Large intestine (tissue), 3 donors: Measurements from ENCODE around the gene RIPK1. TPM values are rescaled to one million over a fixed set of nuclear protein-coding genes. Genes with fewer than 3 reads are reported as not detected.
"Not testable (repeated sequence)": the region's sequence is repeated elsewhere in the genome, so short reads cannot be mapped to it uniquely, and the experiment has no call there.

Experiments used
- DNase-seq, 2 donors: peaks; one replicate each; pipeline versions ENCODE4 v3.0.0 to v3.0.0-alpha.2; 2013
- H3K27ac ChIP-seq: one replicate; pipeline ENCODE4 v1.5.1; 2013; ENCODE audit warnings: low read length
- H3K27me3 ChIP-seq: 2 replicates; pipeline ENCODE4 v1.6.1; 2013; ENCODE audit warnings: low read length; ENCODE audit not compliant: control insufficient read depth, insufficient read depth
- H3K36me3 ChIP-seq: 2 replicates; pipeline ENCODE4 v1.6.1; 2013; ENCODE audit warnings: low read length; ENCODE audit not compliant: control insufficient read depth, insufficient read depth
- H3K4me1 ChIP-seq: one replicate; pipeline ENCODE4 v1.6.1; 2013; ENCODE audit warnings: low read length; ENCODE audit not compliant: control insufficient read depth, insufficient read depth
- H3K4me3 ChIP-seq: one replicate; pipeline ENCODE4 v1.5.1; 2013; ENCODE audit warnings: low read length
- H3K9me3 ChIP-seq: one replicate; pipeline ENCODE4 v1.6.1; 2013; ENCODE audit warnings: mild to moderate bottlenecking, low read depth, low read length, moderate library complexity; ENCODE audit not compliant: control insufficient read depth
- WGBS: methylation state at CpG from one replicate; pipeline ENCODE4 v1.1.5; 2013; ENCODE audit warnings: low lambda C conversion rate; ENCODE audit not compliant: insufficient coverage; 5-methylcytosine and 5-hydroxymethylcytosine counted together
- polyA plus RNA-seq: library from polyadenylated mRNA; unstranded; fragments of 120-200 nt; gene quantifications from one replicate; pipeline ENCODE4 v1.2.1, GENCODE V29; 2013

RIPK1 gene
- polyA plus RNA-seq, 1 donor: 32.2 TPM

GRCh38 chr6:3060092-3060491 is 8.2 kb upstream of the RIPK1 start:
- not testable (repeated sequence) for H3K9me3 ChIP-seq, H3K27ac ChIP-seq, H3K4me1 ChIP-seq, H3K36me3 ChIP-seq, H3K4me3 ChIP-seq, H3K27me3 ChIP-seq, DNase-seq
- WGBS: no CpG with 5 or more reads among the region's 11 CpGs

- Histone ChIP-seq H3K4me3 (no peak overlapping the region), H3K9me3 (no peaks in the 10 kb centered on the region), H3K4me1 (no peaks in the 10 kb centered on the region), H3K27me3 (no peaks in the 10 kb centered on the region), H3K27ac (no peak overlapping the region), H3K36me3 (no peaks in the 10 kb centered on the region)
- no peak for DNase-seq
- WGBS: no CpG with 5 or more reads among the region's 5 CpGs
These were observed 6.8 kb upstream of the RIPK1 start for GRCh38 chr6:3061501-3061941.

DNA sequence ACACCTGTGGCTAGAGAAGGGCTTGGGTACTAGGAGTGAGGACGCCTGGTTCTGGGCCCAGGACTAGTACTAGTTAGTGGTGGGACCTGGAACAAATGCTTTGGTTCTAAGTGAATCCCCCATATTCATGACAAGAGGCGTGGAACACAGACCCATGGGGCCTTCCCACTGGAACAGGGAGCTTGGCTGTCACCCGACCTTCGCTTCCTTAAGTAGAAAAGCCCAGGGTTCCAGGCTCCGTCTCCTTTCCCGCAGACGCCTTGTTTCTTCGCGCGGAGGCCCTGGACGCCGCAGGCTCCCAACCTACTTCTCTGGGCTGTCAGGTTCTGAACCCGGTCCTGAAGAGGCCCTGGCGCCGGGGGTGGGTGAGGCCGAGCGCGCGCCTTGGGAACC is 5.0 kb upstream of the RIPK1 start:
- H3K36me3 ChIP-seq, H3K4me1 ChIP-seq, H3K27me3 ChIP-seq, H3K9me3 ChIP-seq: not testable (repeated sequence)
- DNase-seq: peak in 1 of 2 donors; percentile 53
- WGBS: no CpG with 5 or more reads among the region's 19 CpGs
- peak overlapping the region; percentile 98 for H3K27ac ChIP-seq
- peak overlapping the region; percentile 92 for H3K4me3 ChIP-seq

GRCh38 chr6:3063733-3064700 is 4.3 kb upstream of the RIPK1 start:
- Histone ChIP-seq H3K27me3 (no peaks in the 10 kb centered on the region), H3K36me3 (no peaks in the 10 kb centered on the region), H3K4me1 (no peaks in the 10 kb centered on the region), H3K4me3 (peak overlapping the region; percentile 92), H3K9me3 (no peaks in the 10 kb centered on the region), H3K27ac (peak overlapping the region; percentile 98)
- no CpG with 5 or more reads among the region's 85 CpGs for WGBS
- peak; percentile 96 to 99 for DNase-seq

GRCh38 chr6:3071568-3071967 is 3.3 kb downstream of the RIPK1 start:
- H3K27me3 ChIP-seq: no peaks in the 10 kb centered on the region
- H3K9me3 ChIP-seq: no peaks in the 10 kb centered on the region
- WGBS: 60% methylated on average over 1 of the region's 2 CpGs
- peaks cover 6% of the 10 kb centered on the region for H3K4me1 ChIP-seq
- no peak overlapping the region for H3K4me3 ChIP-seq
- DNase-seq: no peak
- no peak overlapping the region for H3K27ac ChIP-seq
- H3K36me3 ChIP-seq: peaks cover 14% of the 10 kb centered on the region

DNA sequence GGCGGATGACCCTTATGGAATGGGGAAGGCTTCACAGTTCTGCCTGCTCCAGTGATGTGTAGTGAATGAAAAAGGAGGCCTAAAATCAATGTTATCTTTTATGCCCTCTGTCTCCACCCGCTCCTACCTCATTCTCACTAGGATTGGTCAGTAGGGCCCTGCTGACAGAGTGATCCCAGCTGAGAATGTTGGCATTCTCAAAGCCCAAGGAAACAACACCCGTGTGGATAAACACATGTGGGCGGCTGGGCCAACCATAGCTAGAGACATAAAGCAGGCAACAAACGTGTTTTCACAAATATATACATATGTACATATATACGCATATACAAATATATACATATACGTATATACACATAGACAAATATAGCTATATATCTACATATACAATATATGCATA is 4.5 kb downstream of the RIPK1 start:
- DNase-seq: no peak
- no peak overlapping the region for H3K4me3 ChIP-seq
- no peak overlapping the region for H3K27ac ChIP-seq
- no peaks in the 10 kb centered on the region for H3K27me3 ChIP-seq
- H3K36me3 ChIP-seq: peaks cover 25% of the 10 kb centered on the region
- WGBS: 90% methylated on average over 2 of the region's 7 CpGs
- peaks cover 6% of the 10 kb centered on the region for H3K4me1 ChIP-seq
- peaks cover 3% of the 10 kb centered on the region for H3K9me3 ChIP-seq

DNA sequence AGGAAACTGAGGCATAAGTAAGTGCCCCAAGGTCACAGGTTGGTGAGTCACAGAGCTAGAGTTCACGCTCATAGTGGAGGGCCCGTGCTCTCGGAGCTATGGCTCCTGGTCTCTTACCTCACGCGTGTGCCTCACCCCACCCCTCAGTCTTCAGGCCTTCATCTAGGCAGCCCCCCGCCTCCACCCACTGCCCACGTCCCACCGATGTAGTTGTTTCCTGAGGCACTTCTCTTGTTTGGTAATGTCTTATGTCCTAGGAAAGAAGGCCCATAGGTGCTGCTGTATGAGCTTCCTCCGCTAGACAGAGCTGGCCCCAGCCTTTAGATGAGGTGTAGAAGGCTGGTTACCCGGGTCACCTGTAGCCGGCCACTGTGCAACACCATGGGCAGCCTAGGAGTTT is 5.1 kb downstream of the RIPK1 start:
- Histone ChIP-seq H3K4me3 (no peak overlapping the region), H3K9me3 (peaks cover 3% of the 10 kb centered on the region), H3K4me1 (peaks cover 6% of the 10 kb centered on the region), H3K27me3 (no peaks in the 10 kb centered on the region), H3K36me3 (peaks cover 31% of the 10 kb centered on the region), H3K27ac (no peak overlapping the region)
- WGBS: no CpG with 5 or more reads among the region's 11 CpGs
- DNase-seq: no peak

DNA sequence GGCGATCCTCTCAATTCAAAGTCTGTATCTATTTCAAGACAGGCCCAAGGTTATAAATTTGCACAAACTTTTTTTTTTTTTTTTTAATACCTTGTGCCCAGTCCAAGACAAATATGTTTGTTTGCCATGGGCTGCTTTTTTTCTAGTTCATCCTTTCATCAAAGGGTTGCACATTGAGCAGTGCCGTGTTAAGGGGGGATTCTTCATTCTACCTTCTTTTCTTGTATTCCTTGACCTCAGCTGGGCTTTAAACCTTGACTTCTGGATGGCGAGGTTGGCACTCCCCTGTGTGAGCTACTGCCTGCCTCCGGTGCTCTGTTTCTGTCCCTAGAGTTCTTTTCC is 7.4 kb downstream of the RIPK1 start:
- Histone ChIP-seq H3K36me3 (peaks cover 48% of the 10 kb centered on the region), H3K27ac (no peak overlapping the region)
- WGBS: 20% methylated on average over 1 of the region's 4 CpGs

GRCh38 chr6:3076320-3076719 is 8.0 kb downstream of the RIPK1 start:
- WGBS: no CpG with 5 or more reads among the region's 3 CpGs
- H3K4me3 ChIP-seq: no peak overlapping the region
- no peaks in the 10 kb centered on the region for H3K4me1 ChIP-seq
- no peak overlapping the region for H3K27ac ChIP-seq
- H3K36me3 ChIP-seq: peaks cover 54% of the 10 kb centered on the region
- H3K27me3 ChIP-seq: no peaks in the 10 kb centered on the region
- DNase-seq: no peak
- peaks cover 3% of the 10 kb centered on the region for H3K9me3 ChIP-seq

More for the DNA sequence above, 7.4 kb downstream of the RIPK1 start:
- Histone ChIP-seq H3K4me3 (no peak overlapping the region), H3K4me1 (no peaks in the 10 kb centered on the region), H3K27me3 (no peaks in the 10 kb centered on the region), H3K9me3 (peaks cover 3% of the 10 kb centered on the region)
- no peak for DNase-seq

DNA sequence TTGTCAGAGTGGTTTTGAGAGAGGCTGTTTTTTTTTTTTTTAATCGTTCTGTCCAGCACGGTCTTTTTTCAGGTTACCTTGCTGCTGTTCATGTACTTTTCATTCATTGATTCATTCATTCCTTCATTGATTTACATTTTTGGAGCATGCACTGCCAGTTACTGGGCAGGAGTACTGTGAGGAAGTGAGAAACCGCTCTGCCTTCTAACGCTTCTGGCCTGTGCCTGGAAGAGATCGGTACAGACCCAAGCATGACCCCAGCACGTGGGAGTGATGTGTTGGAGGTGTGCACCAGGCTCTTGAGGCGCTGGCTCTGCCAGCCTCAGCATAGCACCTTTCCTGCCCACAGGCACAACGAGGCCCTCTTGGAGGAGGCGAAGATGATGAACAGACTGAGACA is 9.1 kb downstream of the RIPK1 start:
- no peak for DNase-seq

DNA sequence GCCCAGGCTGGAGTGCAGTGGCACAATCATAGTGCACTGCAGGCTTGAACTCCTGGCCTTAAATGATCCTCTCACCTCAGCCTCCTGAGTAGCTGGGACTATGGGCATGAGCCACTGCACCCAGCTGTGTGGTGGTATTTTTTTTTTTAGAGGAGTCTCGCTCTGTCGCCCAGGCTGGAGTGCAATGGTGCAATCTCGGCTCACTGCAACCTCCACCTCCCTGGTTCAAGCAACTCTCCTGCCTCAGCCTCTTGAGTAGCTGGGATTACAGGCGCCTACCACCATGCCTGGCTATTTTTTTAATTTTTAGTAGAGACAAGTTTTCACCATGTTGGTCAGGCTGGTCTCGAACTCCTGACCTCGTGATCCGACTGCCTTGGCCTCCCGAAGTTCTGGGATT is 10.7 kb downstream of the RIPK1 start:
- DNase-seq: not testable (repeated sequence)
- peaks cover 59% of the 10 kb centered on the region for H3K36me3 ChIP-seq

More for the DNA sequence above, 9.1 kb downstream of the RIPK1 start:
- no peaks in the 10 kb centered on the region for H3K4me1 ChIP-seq
- H3K27me3 ChIP-seq: no peaks in the 10 kb centered on the region
- peaks cover 3% of the 10 kb centered on the region for H3K9me3 ChIP-seq
- H3K4me3 ChIP-seq: no peak overlapping the region
- WGBS: no CpG with 5 or more reads among the region's 9 CpGs
- H3K27ac ChIP-seq: no peak overlapping the region
- H3K36me3 ChIP-seq: peaks cover 55% of the 10 kb centered on the region

More for the DNA sequence above, 10.7 kb downstream of the RIPK1 start:
- WGBS: 100% methylated on average over 1 of the region's 8 CpGs
- not testable (repeated sequence) for H3K27me3 ChIP-seq, H3K27ac ChIP-seq, H3K4me3 ChIP-seq, H3K9me3 ChIP-seq, H3K4me1 ChIP-seq
